ENCODE measurements around the gene CCDC61.

CCDC61 gene, protein sequence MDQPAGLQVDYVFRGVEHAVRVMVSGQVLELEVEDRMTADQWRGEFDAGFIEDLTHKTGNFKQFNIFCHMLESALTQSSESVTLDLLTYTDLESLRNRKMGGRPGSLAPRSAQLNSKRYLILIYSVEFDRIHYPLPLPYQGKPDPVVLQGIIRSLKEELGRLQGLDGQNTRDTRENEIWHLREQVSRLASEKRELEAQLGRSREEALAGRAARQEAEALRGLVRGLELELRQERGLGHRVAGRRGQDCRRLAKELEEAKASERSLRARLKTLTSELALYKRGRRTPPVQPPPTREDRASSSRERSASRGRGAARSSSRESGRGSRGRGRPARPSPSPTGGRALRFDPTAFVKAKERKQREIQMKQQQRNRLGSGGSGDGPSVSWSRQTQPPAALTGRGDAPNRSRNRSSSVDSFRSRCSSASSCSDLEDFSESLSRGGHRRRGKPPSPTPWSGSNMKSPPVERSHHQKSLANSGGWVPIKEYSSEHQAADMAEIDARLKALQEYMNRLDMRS

GRCh38 chr19:45994998-45995714 lies at the start of gene CCDC61:
CCDC61 (plus strand) TSS chr19:45995467; CDS start chr19:46003019, 7,552 bp downstream.
- DNase-seq = peak; percentile 96

GRCh38 chr19:45947926-45948325 lies 47.3 kb upstream of the CCDC61 start:
- no peak for DNase-seq

DNA sequence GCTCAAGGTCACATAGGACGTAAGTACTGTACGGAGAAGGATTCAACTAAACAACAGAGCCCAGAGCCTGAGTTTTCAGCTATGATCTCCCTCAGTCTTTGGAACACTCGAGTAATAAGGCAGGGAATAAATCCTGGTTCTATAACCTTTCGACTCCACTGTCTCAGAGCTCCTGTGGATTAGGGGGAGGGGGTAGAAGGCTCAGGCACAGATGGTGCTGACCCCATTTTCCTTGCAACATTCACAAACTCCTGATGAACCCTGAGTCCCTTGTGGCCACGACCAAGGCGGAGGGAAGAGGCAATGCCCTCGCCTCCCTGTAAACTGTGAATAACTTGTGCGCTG lies 43.0 kb upstream of the CCDC61 start:
- DNase-seq = no peak

- peak; percentile 54 for DNase-seq
Observed at GRCh38 chr19:45952686-45953505, 42.4 kb upstream of the CCDC61 start.

DNA sequence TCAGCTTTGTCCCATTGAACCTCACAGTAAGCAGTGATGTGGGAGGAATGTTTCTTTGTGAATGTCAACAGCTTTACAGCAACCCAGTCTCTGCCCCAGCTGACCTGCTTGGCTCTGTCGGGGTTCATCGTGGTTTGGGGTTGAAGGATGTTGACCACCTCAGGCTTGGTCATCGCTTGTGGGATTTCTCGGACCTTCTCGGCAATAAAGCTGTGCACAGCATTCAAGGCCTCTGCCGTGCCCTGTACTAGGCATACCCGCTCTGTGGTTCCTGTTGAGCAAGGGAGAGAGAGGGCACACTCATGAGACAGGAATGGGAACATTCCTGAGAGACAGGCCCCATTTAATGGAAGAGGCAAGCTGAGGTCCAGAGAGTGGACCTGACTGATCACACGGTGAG lies 41.6 kb upstream of the CCDC61 start:
- DNase-seq = no peak

- no peak for DNase-seq
Observed at GRCh38 chr19:45954156-45954555, 41.1 kb upstream of the CCDC61 start.

DNA sequence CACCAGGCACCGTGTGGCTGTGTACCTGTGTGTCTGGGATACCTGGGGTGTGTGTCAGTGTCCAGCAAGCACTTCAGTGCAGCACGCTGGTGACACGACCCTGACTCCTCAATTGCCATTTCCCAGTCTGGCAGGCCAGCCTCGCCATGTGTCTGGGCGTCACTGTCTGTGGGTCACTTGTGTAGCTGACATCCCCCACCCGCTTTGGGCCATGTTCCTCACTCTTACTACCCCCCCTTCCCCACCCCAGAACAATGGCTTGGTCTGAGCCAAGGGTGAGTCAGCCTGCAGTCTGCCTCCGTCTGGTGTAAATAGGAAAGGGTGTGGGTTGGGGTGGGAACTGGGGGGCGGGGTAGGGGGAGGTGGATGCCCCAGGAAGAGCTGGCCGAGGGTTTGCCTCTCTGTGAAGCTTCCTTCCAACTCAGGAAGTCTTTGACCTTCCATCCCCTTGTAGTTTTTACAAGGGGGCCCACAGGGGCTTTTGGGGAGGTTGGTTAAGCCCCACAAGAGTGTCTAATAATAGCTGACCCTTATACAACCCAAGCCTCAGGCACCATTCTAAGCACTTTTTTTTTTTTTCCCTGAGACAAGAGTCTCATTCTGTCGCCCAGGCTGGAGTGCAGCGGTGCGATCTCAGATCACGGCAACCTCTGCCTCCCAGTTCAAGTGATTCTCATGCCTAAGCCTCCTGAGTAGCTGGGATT lies 39.2 kb upstream of the CCDC61 start:
- DNase-seq = no peak

- DNase-seq = no peak
Observed at GRCh38 chr19:45958320-45958719, 36.9 kb upstream of the CCDC61 start.

GRCh38 chr19:45958769-45959516 lies 36.3 kb upstream of the CCDC61 start:
- DNase-seq = no peak

- DNase-seq = no peak
Observed at GRCh38 chr19:45959517-45960025, 35.7 kb upstream of the CCDC61 start.

- no peak for DNase-seq
Observed at GRCh38 chr19:45960595-45961235, 34.6 kb upstream of the CCDC61 start.

- no peak for DNase-seq
Observed at GRCh38 chr19:45962021-45962420, 33.2 kb upstream of the CCDC61 start.

DNA sequence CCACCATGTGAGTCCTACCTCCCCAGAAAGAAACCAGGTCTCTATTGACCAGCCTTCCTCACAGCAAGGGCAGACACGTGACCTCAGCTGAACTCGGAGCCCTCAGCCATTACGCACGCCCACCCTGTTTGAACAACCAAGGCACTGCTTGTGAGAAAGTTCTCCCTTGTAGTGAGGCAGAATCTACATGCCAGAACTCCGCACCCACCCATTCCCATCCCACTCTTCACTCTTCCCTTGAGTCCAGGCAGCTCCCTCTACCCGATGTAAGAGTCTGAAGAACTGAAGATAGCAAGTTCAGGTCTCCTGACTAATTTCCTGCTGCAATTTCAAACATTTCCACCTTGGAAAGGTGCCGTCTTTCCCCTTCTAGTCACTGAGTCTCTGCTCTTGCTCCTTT lies 28.0 kb upstream of the CCDC61 start:
- DNase-seq = no peak

DNA sequence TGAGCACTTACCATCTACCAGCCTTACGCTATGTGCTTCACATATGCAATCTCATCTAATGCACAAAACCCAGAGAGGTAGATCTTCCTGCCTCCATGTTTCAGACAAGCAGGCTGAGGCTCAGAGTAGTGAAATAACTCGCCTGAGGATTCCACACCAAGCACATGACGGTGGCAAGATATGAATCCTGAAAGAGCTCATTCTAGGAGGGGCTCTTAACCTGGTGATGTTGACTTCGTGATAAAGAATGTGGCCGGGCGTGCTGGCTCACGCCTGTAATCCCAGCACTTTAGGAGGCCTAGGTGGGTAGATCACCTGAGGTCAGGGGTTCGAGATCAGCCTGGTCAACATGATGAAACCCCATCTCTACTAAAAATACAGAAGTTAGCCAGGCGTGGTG lies 26.6 kb upstream of the CCDC61 start:
- no peak for DNase-seq

DNA sequence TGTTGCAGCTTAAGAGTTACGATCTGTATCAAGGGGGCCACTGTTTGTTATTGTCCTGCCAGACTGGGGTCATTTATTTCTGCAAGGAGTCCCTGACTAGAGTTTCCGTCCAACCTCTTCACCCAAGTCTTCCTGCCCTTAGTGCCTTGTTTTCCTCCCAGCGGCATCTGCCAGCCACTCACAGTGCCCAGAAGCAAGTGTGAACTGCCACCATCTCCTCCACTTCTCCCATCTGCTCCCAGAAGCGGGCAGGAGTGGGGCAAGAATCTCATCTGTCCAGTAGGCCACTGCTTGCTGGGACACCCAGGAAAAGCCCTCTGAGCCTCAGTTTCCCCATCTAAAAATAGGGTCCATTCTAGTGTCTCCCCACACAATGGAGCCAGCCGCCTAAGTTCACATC lies 25.6 kb upstream of the CCDC61 start:
- DNase-seq = no peak

GRCh38 chr19:45971260-45971902 lies 23.9 kb upstream of the CCDC61 start:
- DNase-seq = no peak

- DNase-seq = peak; percentile 26
Observed at GRCh38 chr19:45972081-45972946, 23.0 kb upstream of the CCDC61 start.

DNA sequence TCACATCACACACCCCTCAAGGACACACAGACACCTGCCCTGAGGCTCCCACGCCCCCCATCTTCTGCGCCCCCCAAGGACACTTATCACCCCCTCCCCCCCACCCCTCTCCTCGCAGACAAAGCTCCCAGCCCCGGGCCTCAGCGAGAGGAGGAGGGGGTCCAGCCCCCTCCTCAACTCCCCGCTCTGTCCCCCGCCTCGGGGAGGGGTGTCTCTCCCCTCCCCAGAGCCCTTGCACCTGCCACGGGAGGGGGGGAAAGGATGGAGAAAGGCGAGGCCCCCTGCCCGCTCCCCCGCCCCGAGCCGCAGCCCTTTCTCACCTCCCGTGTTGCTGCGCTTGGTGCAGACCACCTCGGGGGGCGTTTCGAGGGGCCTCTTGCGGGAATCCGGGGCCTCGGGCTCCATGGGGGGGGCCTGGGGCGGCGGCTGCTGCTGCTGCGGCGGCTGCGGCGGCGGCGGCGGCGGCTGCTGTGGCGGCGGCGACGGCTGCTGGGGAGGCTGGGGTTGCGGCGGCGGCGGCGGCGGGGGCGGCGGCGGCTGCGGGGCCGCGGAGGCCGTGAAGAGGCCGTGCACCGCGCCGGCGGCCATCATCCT lies 22.2 kb upstream of the CCDC61 start:
- DNase-seq = peak; percentile 24
